Melanocyte of skin (primary cell): ENCODE measurements around the gene UBAP2. TPM values are rescaled to one million over a fixed set of nuclear protein-coding genes. Genes with fewer than 3 reads are reported as not detected.

ENCODE experiments used
- small RNA-seq, 2 donors: library from RNA; depleted of rRNA; stranded (forward); fragments of <200 nt; gene quantifications; one replicate each; pipeline ENCODE3, GENCODE V24; 2012
- total RNA-seq, 2 donors: library from RNA; depleted of rRNA; stranded (reverse); fragments of >200 nt; gene quantifications; 2 replicates each; pipeline ENCODE4 v1.2.3, GENCODE V29; 2012

The UBAP2 gene, protein sequence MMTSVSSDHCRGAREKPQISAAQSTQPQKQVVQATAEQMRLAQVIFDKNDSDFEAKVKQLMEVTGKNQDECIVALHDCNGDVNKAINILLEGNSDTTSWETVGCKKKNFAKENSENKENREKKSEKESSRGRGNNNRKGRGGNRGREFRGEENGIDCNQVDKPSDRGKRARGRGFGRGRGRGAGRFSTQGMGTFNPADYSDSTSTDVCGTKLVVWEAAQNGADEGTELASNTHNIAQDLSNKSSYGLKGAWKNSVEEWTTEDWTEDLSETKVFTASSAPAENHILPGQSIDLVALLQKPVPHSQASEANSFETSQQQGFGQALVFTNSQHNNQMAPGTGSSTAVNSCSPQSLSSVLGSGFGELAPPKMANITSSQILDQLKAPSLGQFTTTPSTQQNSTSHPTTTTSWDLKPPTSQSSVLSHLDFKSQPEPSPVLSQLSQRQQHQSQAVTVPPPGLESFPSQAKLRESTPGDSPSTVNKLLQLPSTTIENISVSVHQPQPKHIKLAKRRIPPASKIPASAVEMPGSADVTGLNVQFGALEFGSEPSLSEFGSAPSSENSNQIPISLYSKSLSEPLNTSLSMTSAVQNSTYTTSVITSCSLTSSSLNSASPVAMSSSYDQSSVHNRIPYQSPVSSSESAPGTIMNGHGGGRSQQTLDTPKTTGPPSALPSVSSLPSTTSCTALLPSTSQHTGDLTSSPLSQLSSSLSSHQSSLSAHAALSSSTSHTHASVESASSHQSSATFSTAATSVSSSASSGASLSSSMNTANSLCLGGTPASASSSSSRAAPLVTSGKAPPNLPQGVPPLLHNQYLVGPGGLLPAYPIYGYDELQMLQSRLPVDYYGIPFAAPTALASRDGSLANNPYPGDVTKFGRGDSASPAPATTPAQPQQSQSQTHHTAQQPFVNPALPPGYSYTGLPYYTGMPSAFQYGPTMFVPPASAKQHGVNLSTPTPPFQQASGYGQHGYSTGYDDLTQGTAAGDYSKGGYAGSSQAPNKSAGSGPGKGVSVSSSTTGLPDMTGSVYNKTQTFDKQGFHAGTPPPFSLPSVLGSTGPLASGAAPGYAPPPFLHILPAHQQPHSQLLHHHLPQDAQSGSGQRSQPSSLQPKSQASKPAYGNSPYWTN
- 10 to 100 TPM; 23.7 to 26.0 TPM for total RNA-seq

DNA sequence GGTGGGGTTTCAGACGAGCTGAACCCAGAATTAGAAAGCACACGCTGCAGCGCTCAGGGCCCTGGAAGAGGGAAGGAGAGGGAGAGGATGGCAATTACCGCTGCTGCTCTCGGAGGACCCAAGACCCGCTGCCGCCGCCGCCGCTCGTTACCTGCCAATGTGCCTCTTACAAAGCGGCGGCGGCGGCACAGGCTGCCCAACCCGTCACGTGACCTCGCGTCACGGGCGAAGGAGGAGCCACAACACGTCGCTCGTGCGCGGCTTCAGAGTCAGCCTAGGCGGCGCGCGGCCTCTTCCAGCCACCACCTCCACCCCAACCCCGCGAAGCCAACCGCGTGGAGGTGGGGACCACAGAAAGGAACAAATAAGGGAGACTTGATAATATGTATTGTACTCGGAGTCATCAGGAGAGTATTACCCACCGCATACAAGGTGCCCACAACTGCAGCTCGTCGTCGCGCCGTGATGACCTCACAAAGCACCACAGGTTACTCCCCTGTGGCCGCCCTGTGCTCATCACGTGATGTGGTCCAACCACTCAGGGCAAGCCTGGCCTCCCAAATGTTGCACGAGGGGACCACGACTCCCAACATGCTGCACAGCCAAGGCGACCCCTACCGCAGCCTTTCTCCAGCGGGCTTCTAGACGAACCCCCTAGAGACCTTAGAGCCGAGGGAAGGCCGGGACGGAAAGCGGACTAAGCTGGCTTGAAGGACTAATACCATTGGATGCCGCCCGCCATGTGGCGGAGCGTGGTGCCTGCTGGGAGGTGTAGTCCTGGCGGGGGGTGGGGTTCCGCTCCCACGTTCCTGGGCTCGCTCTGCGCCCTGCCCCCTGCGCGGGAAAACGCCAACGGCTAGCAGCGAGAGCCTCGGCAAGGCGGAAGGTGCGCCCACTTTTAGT is at the start of gene UBAP2:
Gene UBAP2 (minus strand): TSS at position 161 of the 903 bp plus-strand sequence. CDS start 31,739 bp downstream, outside the sequence.

Small RNAs within 50 kb of the gene (small RNA-seq; reads per million reads assigned to genes)
- gene RN7SKP114 (0 to 0.29 reads per million in 2 donors), gene SNORD121A (42.2 to 50.7 reads per million in 2 donors), gene SNORD121B (0 reads per million in 2 donors)

Other genes with a start within 250 kb of the UBAP2 start
- gene UBE2R2, start 231.7 kb downstream of the UBAP2 start, total RNA-seq: 10 to 100 TPM; 17.2 to 20.6 TPM
- gene DCAF12, start 77.8 kb upstream of the UBAP2 start, total RNA-seq: 10 to 100 TPM; 23.4 to 33.6 TPM
- gene UBAP1, start 130.2 kb upstream of the UBAP2 start, total RNA-seq: 10 to 100 TPM; 28.3 to 36.5 TPM